ENCODE results near the gene DCTPP1. TPM values are rescaled to one million over a fixed set of nuclear protein-coding genes. Genes with fewer than 3 reads are reported as not detected.

DCTPP1 gene
- total and polyA plus RNA-seq, 9 of the 15 experiments (the other 6 are each of a cell fraction or from before 2014, with no cell fraction given), result 45.0 to 132 (median 80.6) TPM

DNA sequence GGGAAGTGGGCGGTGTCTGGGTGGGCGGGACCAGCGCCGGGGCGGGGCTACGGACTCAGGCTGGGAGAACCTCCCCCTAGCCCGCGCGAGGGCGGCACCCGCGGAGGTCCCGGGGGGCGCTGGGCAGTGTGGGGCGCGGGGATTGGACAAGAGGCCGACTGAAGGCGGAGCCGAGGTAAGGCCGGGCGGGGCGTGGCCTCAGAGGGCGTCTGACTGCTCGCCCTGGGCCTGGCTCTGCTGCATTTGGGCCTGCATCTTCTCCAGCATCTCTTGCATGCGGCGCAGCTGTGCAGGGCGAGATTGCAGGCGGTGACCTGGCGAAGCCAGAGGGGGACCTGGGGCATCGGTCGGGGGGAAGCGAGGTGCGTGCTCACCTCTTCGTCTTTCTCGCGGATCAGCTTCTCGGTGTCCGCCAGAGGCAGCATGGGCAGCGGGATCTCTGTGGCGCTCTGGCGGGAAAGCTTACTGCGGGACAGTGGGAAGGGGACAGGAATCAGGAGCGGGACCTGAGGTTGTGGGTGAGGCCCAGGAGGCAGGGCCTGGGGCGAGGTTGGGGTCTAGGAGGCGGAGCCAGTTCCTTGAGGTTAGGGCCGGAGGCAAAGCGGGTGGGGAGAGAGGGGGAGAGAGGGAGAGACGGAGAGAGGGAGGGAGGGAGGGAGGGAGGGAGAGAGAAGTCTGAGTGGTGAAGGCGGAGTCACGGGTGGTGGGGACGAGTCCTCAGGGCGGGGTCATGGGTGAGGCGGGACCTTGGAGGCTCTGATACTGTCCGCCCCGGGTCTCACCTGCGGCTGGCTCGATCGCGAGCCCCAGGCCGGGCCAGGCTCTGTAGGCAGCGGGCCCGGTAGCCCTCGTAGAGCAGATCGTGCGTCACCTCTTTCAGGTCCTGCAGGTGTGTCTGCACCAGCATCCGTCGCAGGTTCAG lies 51.3 kb downstream of the DCTPP1 start (continued):
- TF ChIP-seq, protein P1, sequence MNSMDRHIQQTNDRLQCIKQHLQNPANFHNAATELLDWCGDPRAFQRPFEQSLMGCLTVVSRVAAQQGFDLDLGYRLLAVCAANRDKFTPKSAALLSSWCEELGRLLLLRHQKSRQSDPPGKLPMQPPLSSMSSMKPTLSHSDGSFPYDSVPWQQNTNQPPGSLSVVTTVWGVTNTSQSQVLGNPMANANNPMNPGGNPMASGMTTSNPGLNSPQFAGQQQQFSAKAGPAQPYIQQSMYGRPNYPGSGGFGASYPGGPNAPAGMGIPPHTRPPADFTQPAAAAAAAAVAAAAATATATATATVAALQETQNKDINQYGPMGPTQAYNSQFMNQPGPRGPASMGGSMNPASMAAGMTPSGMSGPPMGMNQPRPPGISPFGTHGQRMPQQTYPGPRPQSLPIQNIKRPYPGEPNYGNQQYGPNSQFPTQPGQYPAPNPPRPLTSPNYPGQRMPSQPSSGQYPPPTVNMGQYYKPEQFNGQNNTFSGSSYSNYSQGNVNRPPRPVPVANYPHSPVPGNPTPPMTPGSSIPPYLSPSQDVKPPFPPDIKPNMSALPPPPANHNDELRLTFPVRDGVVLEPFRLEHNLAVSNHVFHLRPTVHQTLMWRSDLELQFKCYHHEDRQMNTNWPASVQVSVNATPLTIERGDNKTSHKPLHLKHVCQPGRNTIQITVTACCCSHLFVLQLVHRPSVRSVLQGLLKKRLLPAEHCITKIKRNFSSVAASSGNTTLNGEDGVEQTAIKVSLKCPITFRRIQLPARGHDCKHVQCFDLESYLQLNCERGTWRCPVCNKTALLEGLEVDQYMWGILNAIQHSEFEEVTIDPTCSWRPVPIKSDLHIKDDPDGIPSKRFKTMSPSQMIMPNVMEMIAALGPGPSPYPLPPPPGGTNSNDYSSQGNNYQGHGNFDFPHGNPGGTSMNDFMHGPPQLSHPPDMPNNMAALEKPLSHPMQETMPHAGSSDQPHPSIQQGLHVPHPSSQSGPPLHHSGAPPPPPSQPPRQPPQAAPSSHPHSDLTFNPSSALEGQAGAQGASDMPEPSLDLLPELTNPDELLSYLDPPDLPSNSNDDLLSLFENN (IDR thresholded peaks at IDR 0.05; ENCODE audit: low read depth in 2 of 2, low read length in 2 of 2), result no peak
- TF ChIP-seq ZZZ3 (IDR thresholded peaks at IDR 0.05) (no peak; the same call in none of the 2 replicates), TEAD4 (IDR thresholded peaks at IDR 0.05; ENCODE audit: low read length) (no peak; the same call in 1 of the 2 replicates), TEAD4 (CRISPR knock-in tag; IDR thresholded peaks at IDR 0.05; ENCODE audit: borderline replicate concordance) (no peak), FOXP1 (CRISPR knock-in tag; IDR thresholded peaks at IDR 0.05) (peak; percentile 52; the same call in 1 of the 2 replicates), ELF4 (CRISPR knock-in tag; IDR thresholded peaks at IDR 0.05) (no peak), CCNT2 (IDR thresholded peaks at IDR 0.05; ENCODE audit: borderline replicate concordance, extremely low read depth, insufficient read length, low read depth, low read length) (peak; percentile 71), FOXJ2 (tag; IDR thresholded peaks at IDR 0.05) (no peak), STAT5B (CRISPR knock-in tag; IDR thresholded peaks at IDR 0.05) (no peak), ZNF224 (CRISPR knock-in tag; IDR thresholded peaks at IDR 0.05) (no peak), ZFX (CRISPR knock-in tag; IDR thresholded peaks at IDR 0.05) (peak; percentile 95), BRD9 (IDR thresholded peaks at IDR 0.05; ENCODE audit: low read depth, partially characterized antibody) (peak; percentile 24), CEBPB (tag; IDR thresholded peaks at IDR 0.05) (no peak), ZNF324 (CRISPR knock-in tag; IDR thresholded peaks at IDR 0.05) (peak; percentile 56), HSF4 (CRISPR knock-in tag; IDR thresholded peaks at IDR 0.05; ENCODE audit: borderline replicate concordance) (no peak), HDAC2 (IDR thresholded peaks at IDR 0.05) (peak; percentile 72), SREBF2 (CRISPR knock-in tag; IDR thresholded peaks at IDR 0.05) (0 out of 2 replicates have a peak, but pooled peaks have one; percentile 44), ATF7 (IDR thresholded peaks at IDR 0.05) (no peak), ZNF23 (CRISPR knock-in tag; IDR thresholded peaks at IDR 0.05) (no peak), ILF3 (IDR thresholded peaks at IDR 0.05; ENCODE audit: borderline replicate concordance) (no peak), HMGN3 (IDR thresholded peaks at IDR 0.05; ENCODE audit: borderline replicate concordance, extremely low read depth, insufficient read length, low read depth, low read length) (peak; percentile 84)
- TF ChIP-seq, protein P2, sequence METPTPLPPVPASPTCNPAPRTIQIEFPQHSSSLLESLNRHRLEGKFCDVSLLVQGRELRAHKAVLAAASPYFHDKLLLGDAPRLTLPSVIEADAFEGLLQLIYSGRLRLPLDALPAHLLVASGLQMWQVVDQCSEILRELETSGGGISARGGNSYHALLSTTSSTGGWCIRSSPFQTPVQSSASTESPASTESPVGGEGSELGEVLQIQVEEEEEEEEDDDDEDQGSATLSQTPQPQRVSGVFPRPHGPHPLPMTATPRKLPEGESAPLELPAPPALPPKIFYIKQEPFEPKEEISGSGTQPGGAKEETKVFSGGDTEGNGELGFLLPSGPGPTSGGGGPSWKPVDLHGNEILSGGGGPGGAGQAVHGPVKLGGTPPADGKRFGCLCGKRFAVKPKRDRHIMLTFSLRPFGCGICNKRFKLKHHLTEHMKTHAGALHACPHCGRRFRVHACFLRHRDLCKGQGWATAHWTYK (CRISPR knock-in tag; IDR thresholded peaks at IDR 0.05), result peak; percentile 57; the same call in 1 of the 2 replicates
- TF ChIP-seq, protein P3, sequence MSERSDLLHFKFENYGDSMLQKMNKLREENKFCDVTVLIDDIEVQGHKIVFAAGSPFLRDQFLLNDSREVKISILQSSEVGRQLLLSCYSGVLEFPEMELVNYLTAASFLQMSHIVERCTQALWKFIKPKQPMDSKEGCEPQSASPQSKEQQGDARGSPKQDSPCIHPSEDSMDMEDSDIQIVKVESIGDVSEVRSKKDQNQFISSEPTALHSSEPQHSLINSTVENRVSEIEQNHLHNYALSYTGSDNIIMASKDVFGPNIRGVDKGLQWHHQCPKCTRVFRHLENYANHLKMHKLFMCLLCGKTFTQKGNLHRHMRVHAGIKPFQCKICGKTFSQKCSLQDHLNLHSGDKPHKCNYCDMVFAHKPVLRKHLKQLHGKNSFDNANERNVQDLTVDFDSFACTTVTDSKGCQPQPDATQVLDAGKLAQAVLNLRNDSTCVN (CRISPR knock-in tag; IDR thresholded peaks at IDR 0.05), result 0 out of 2 replicates have a peak, but pooled peaks have one; percentile 45

All from K562 (cell line).